Esophagus squamous epithelium (tissue), 5 donors: ENCODE data around the gene VRK3. TPM values are rescaled to one million over a fixed set of nuclear protein-coding genes. Genes with fewer than 3 reads are reported as not detected.

Experiments used
- DNase-seq: peaks from one replicate; lab custom pipeline; 2025; lab: John Stamatoyannopoulos, UW
- H3K27ac ChIP-seq, 4 donors: fragments of 200-600 bp; sonication (generic); one replicate each; pipeline ENCODE4 v1.5.1; 2016 to 2019; ENCODE audit warnings: mild to moderate bottlenecking in 1 of 4
- H3K27me3 ChIP-seq, 4 donors: fragments of 200-600 bp; sonication (generic); 1 replicate in 3 of 4; 2 replicates in 1 of 4; pipeline versions ENCODE4 v1.5.1 to v1.6.0; 2017 to 2021; ENCODE audit warnings: antibody characterized with exemption in 1 of 4
- H3K36me3 ChIP-seq, 3 donors: fragments of 200-600 bp; sonication (generic); one replicate each; pipeline ENCODE4 v1.5.1; 2016 to 2019
- H3K4me1 ChIP-seq, 3 donors: fragments of 200-600 bp; sonication (generic); one replicate each; pipeline ENCODE4 v1.5.1; 2017 to 2019
- H3K4me3 ChIP-seq, 4 donors: fragments of 200-600 bp; sonication (generic); 1 replicate in 3 of 4; 2 replicates in 1 of 4; pipeline ENCODE4 v1.5.1; 2016 to 2019; ENCODE audit warnings: mild to moderate bottlenecking in 2 of 4, moderate library complexity in 1 of 4
- H3K9me3 ChIP-seq, 3 donors: fragments of 200-600 bp; sonication (generic); one replicate each; pipeline ENCODE4 v1.5.1; 2016 to 2019
- CTCF ChIP-seq, 6 experiments: fragments of 450-650 bp in 4 of 6; fragments of 200-600 bp in 2 of 6; sonication (generic) in 2 of 6; IDR thresholded peaks; one replicate each; pipeline ENCODE4 v1.5.1; 2016 to 2019; ENCODE audit warnings: antibody characterized with exemption in 6 of 6, mild to moderate bottlenecking in 4 of 6, moderate library complexity in 4 of 6
- POLR2A ChIP-seq, 4 donors: fragments of 450-650 bp; IDR thresholded peaks; one replicate each; pipeline ENCODE4 v1.6.1; 2017; ENCODE audit warnings: antibody characterized with exemption in 4 of 4, mild to moderate bottlenecking in 4 of 4, moderate library complexity in 3 of 4
- WGBS, 2 donors: methylation state at CpG; one replicate each; pipeline ENCODE4 v1.1.5; 2018; 5-methylcytosine and 5-hydroxymethylcytosine counted together
- intact Hi-C: fragments of 100-400 bp; cut with DNase I; formaldehyde crosslinking; loops from one replicate; pipeline ENCODE4 v1.15.0; 2022
- total RNA-seq, 4 donors: library from RNA; depleted of rRNA; stranded (reverse); fragments of >200 nt; gene quantifications; one replicate each; pipeline ENCODE4 v1.1.0, GENCODE V29; 2016
- donor health status: DM: yes; HTN: yes; CAD: no.

Gene VRK3
- total RNA-seq, 4 donors from 2014 or later = 12.7 to 26.1 (median 20.9) TPM

- Histone ChIP-seq H3K4me1 (peaks cover 10 to 40% (median 10%) of the 10 kb centered on the region in 3 donors), H3K27me3 (peaks cover 0 to 74% (median 0%) of the 10 kb centered on the region in 4 donors), H3K4me3 (no peak overlapping the region), H3K36me3 (no peaks in the 10 kb centered on the region), H3K27ac (no peak overlapping the region), H3K9me3 (no peaks in the 10 kb centered on the region)
- intact Hi-C loops = no loop called here
- DNase-seq = no peak
- TF ChIP-seq POLR2A (IDR thresholded peaks at IDR 0.05) (no peak), CTCF (IDR thresholded peaks at IDR 0.05) (no peak)
- WGBS, 2 donors = 55 to 64% methylated on average over 7 of the region's 7 CpGs
Observed at GRCh38 chr19:49953416-49953815, 71.8 kb downstream of the VRK3 start.

DNA sequence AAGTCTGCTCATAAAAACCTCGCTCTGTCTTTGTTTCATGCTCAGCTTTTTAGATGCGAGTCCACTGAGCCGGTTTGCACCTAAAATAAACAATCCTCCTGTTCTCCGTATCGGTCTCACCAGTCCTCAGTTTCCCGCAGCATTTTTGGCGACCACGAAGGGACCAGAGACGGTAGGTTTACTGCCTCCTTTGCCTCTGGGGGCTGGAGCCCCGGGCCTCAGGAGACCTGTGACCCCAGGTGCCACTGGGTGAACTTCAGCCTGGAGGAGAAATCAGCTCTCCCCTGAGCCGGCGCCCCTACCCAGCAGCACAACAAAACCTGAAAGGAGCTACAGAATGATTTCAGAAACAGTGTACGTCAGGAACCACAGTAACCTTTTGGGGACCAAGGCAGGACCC lies 72.3 kb downstream of the VRK3 start:
- H3K27ac ChIP-seq = no peak overlapping the region
- DNase-seq = no peak
- intact Hi-C loops = no loop called here
- no peak overlapping the region for H3K4me3 ChIP-seq
- H3K9me3 ChIP-seq = no peaks in the 10 kb centered on the region
- 76 to 83% methylated on average over 7 to 8 of the region's 13 CpGs for WGBS, 2 donors
- TF ChIP-seq CTCF (IDR thresholded peaks at IDR 0.05) = no peak
- no peak for TF ChIP-seq POLR2A (IDR thresholded peaks at IDR 0.05)
- peaks cover 0 to 74% (median 0%) of the 10 kb centered on the region in 4 donors for H3K27me3 ChIP-seq
- no peaks in the 10 kb centered on the region for H3K36me3 ChIP-seq
- peaks cover 10 to 39% (median 10%) of the 10 kb centered on the region in 3 donors for H3K4me1 ChIP-seq

GRCh38 chr19:49952479-49952836 lies 72.7 kb downstream of the VRK3 start:
- intact Hi-C loops = no loop called here
- Histone ChIP-seq H3K4me3 (no peak overlapping the region), H3K36me3 (no peaks in the 10 kb centered on the region), H3K27ac (no peak overlapping the region), H3K4me1 (peaks cover 10 to 35% (median 10%) of the 10 kb centered on the region in 3 donors), H3K9me3 (no peaks in the 10 kb centered on the region), H3K27me3 (peaks cover 0 to 72% (median 0%) of the 10 kb centered on the region in 4 donors)
- no peak for TF ChIP-seq POLR2A (IDR thresholded peaks at IDR 0.05)
- TF ChIP-seq CTCF (IDR thresholded peaks at IDR 0.05) = no peak
- no peak for DNase-seq

GRCh38 chr19:49951806-49952478 lies 73.2 kb downstream of the VRK3 start:
- Histone ChIP-seq H3K27me3 (peaks cover 0 to 72% (median 0%) of the 10 kb centered on the region in 4 donors), H3K9me3 (no peaks in the 10 kb centered on the region), H3K4me3 (no peak overlapping the region), H3K27ac (no peak overlapping the region), H3K4me1 (peaks cover 10 to 32% (median 10%) of the 10 kb centered on the region in 3 donors), H3K36me3 (no peaks in the 10 kb centered on the region)
- no peak for DNase-seq
- intact Hi-C loops = no loop called here
- WGBS, 2 donors = 80 to 86% methylated on average over 4 to 7 of the region's 9 CpGs
- TF ChIP-seq POLR2A (IDR thresholded peaks at IDR 0.05) = no peak
- TF ChIP-seq CTCF (IDR thresholded peaks at IDR 0.05) = no peak

DNA sequence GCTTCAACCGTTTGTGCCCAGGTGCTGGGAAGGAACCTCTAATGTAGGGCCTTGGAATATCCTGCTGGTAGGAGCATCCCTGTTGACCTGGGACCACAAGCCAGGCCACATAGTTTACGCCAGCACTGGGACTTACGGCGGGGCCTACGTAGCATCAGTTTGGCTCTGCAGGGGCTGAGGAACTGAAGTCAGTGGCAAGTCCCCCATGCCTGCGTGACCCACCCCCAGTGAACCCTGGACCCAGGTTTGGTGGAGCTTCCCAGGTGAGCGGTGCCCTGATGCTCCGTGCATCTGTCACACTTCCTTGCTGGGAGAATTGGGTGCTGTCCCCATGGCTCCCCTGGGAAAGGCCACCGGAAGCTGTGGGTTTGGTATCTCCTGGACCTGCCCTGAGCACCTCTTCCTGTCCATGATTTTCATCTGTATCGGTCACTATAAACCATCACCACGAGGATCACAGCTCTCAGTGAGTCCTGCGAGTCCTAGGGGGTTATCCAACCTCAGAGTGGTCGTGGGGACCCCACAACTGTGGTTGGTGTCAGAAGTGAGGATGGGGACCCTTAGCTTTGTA lies 74.1 kb downstream of the VRK3 start:
- intact Hi-C loops = no loop called here
- Histone ChIP-seq H3K27me3 (peaks cover 0 to 78% (median 0%) of the 10 kb centered on the region in 4 donors), H3K36me3 (no peaks in the 10 kb centered on the region), H3K4me3 (no peak overlapping the region), H3K4me1 (peaks cover 10 to 30% (median 10%) of the 10 kb centered on the region in 3 donors), H3K27ac (no peak overlapping the region), H3K9me3 (no peaks in the 10 kb centered on the region)
- DNase-seq = no peak
- WGBS, 2 donors = 48 to 88% methylated on average over 3 to 7 of the region's 13 CpGs
- no peak for TF ChIP-seq CTCF (IDR thresholded peaks at IDR 0.05)
- TF ChIP-seq POLR2A (IDR thresholded peaks at IDR 0.05) = no peak
